Uterus (tissue), 4 donors: ENCODE measurements around the gene GAPVD1. TPM values are rescaled to one million over a fixed set of nuclear protein-coding genes. Genes with fewer than 3 reads are reported as not detected.

Source experiments
- DNase-seq, 2 donors: peaks; one replicate each; pipeline ENCODE4 v3.0.0-alpha.2; 2019 to 2020
- H3K27ac ChIP-seq, 2 donors: fragments of 200-600 bp; sonication (generic); 1 replicate in 1 of 2; 2 replicates in 1 of 2; pipeline ENCODE4 v1.5.1; 2016 to 2018
- H3K27me3 ChIP-seq, 2 donors: fragments of 200-600 bp; sonication (generic); one replicate each; pipeline ENCODE4 v1.5.1; 2018 to 2019; ENCODE audit warnings: control low read depth in 1 of 2
- H3K36me3 ChIP-seq, 2 donors: fragments of 200-600 bp; sonication (generic); one replicate each; pipeline ENCODE4 v1.5.1; 2019; ENCODE audit warnings: control low read depth in 1 of 2
- H3K4me1 ChIP-seq, 2 donors: fragments of 200-600 bp; sonication (generic); one replicate each; pipeline ENCODE4 v1.5.1; 2018 to 2019; ENCODE audit warnings: control low read depth in 1 of 2
- H3K4me3 ChIP-seq, 2 donors: fragments of 200-600 bp; sonication (generic); 1 replicate in 1 of 2; 2 replicates in 1 of 2; pipeline ENCODE4 v1.5.1; 2018 to 2019; ENCODE audit warnings: mild to moderate bottlenecking in 1 of 2
- H3K9me3 ChIP-seq, 2 donors: fragments of 200-600 bp; sonication (generic); one replicate each; pipeline ENCODE4 v1.5.1; 2019; ENCODE audit warnings: control low read depth in 1 of 2
- POLR2A ChIP-seq, 2 donors: fragments of 450-650 bp; IDR thresholded peaks; one replicate each; pipeline ENCODE4 v1.6.1; 2016; ENCODE audit warnings: antibody characterized with exemption in 2 of 2, mild to moderate bottlenecking in 1 of 2, moderate library complexity in 1 of 2
- intact Hi-C: fragments of 100-400 bp; cut with DNase I; formaldehyde crosslinking; loops from one replicate; pipeline ENCODE4 v1.15.1; 2023; ENCODE audit warnings: low total_unique reads
- total RNA-seq, 4 donors: library from RNA; depleted of rRNA in 3 of 4; stranded (reverse); fragments of >200 nt in 3 of 4; gene quantifications; one replicate each; pipeline versions ENCODE4 v1.1.0 to v1.2.4, GENCODE V29; 2014 to 2023
- TF ChIP-seq, protein P1 (sequence below), 4 experiments: fragments of 200-600 bp in 2 of 4; fragments of 450-650 bp in 2 of 4; sonication (generic) in 2 of 4; IDR thresholded peaks; one replicate each; pipeline ENCODE4 v1.5.1; 2016 to 2019; ENCODE audit warnings: antibody characterized with exemption in 4 of 4, mild to moderate bottlenecking in 2 of 4, moderate library complexity in 1 of 4
- donor health status: DM: yes; HTN: yes; CAD: no.

The GAPVD1 gene
- total RNA-seq, 4 donors from 2014 or later = 41.0 to 73.8 (median 64.0) TPM

DNA sequence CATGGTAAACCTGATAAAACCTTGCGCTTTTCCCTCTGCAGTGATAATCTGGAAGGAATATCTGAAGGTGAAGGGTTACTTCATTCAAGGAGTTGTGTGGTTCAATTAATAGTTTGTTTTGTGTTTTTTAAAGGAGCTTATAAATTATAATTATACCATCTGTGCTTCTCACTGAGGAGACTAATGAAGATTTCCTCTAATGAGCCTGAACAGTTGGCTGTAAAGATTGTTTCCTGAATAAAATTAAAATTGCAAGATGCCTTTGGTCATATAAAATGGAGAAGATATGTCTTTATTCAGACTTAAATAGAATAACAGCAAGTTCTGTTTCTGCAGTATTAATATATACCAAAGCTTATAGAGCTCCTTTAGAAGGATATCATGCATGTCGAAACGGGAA, 59.9 kb downstream of the GAPVD1 start:
- H3K4me1 ChIP-seq = no peaks in the 10 kb centered on the region
- DNase-seq = no peak
- H3K9me3 ChIP-seq = no peaks in the 10 kb centered on the region
- no peak overlapping the region for H3K4me3 ChIP-seq
- TF ChIP-seq, protein P1, sequence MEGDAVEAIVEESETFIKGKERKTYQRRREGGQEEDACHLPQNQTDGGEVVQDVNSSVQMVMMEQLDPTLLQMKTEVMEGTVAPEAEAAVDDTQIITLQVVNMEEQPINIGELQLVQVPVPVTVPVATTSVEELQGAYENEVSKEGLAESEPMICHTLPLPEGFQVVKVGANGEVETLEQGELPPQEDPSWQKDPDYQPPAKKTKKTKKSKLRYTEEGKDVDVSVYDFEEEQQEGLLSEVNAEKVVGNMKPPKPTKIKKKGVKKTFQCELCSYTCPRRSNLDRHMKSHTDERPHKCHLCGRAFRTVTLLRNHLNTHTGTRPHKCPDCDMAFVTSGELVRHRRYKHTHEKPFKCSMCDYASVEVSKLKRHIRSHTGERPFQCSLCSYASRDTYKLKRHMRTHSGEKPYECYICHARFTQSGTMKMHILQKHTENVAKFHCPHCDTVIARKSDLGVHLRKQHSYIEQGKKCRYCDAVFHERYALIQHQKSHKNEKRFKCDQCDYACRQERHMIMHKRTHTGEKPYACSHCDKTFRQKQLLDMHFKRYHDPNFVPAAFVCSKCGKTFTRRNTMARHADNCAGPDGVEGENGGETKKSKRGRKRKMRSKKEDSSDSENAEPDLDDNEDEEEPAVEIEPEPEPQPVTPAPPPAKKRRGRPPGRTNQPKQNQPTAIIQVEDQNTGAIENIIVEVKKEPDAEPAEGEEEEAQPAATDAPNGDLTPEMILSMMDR (IDR thresholded peaks at IDR 0.05) = no peak
- TF ChIP-seq POLR2A (IDR thresholded peaks at IDR 0.05) = no peak
- intact Hi-C loops = no loop called here
- H3K36me3 ChIP-seq = no peaks in the 10 kb centered on the region
- H3K27me3 ChIP-seq = no peaks in the 10 kb centered on the region
- H3K27ac ChIP-seq = no peak overlapping the region

DNA sequence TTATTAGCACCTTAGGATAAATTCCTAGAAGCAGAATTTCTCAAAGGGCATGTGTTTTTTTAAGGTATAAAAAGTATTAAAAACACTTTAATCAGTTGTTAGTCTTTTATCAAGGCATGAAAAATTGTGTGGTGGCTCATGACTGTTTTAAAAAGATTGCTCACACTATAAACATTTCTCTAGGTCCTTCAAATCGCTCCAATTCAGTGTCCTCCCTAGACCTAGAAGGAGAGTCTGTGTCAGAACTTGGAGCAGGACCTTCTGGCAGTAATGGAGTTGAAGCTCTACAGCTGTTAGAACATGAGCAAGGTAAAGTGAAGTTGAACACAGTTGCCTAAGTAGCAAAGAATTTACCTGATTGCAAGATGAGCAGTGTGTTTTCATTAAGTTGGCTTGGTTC, 62.0 kb downstream of the GAPVD1 start:
- intact Hi-C loops = no loop called here
- Histone ChIP-seq H3K4me3 (no peak overlapping the region), H3K9me3 (no peaks in the 10 kb centered on the region), H3K36me3 (no peaks in the 10 kb centered on the region), H3K4me1 (no peaks in the 10 kb centered on the region), H3K27ac (no peak overlapping the region), H3K27me3 (no peaks in the 10 kb centered on the region)
- TF ChIP-seq, protein P1 (IDR thresholded peaks at IDR 0.05) = no peak
- no peak for TF ChIP-seq POLR2A (IDR thresholded peaks at IDR 0.05)
- no peak for DNase-seq

DNA sequence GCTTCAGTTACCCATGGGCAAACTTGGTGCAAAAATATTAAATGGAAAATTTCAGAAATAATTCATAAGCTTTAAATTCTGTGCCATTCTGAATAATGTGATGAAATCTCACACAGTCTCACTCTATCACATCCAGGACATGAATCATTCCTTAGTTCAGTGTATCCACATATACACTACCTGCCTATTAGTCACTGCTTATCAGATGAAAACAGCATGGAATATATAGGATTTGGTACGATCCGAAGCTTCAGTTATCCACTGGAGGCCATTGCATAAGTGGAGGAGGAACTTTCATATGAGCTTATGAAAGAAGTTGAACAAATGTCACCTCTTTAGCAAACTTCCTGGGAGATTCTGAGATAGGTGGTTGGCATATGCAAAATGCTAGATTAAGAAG, 64.2 kb downstream of the GAPVD1 start:
- no peaks in the 10 kb centered on the region for H3K27me3 ChIP-seq
- TF ChIP-seq POLR2A (IDR thresholded peaks at IDR 0.05) = no peak
- TF ChIP-seq, protein P1 (IDR thresholded peaks at IDR 0.05) = no peak

DNA sequence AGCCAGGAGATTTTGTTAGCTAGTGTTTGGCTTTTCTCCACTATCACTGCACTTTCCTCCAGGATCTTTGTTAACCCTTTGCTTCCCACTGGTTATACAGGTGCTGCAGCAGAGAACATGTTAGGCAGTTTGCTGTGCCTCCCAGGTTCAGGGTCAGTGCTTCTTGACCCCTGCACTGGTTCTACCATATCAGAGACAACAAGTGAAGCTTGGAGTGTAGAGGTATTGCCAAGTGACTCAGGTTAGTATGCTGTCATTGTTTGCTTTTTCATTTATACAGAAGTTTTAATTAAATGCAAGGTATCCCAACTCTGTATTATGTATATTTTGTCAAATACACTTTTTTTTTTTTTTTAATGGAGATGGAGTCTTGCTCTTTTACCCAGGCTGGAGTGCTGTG, 68.4 kb downstream of the GAPVD1 start:
- DNase-seq = no peak
- intact Hi-C loops = no loop called here
- no peaks in the 10 kb centered on the region for H3K27me3 ChIP-seq
- H3K9me3 ChIP-seq = no peaks in the 10 kb centered on the region
- H3K4me3 ChIP-seq = no peak overlapping the region
- TF ChIP-seq, protein P1 (IDR thresholded peaks at IDR 0.05) = no peak
- TF ChIP-seq POLR2A (IDR thresholded peaks at IDR 0.05) = no peak
- H3K36me3 ChIP-seq = no peaks in the 10 kb centered on the region
- H3K27ac ChIP-seq = no peak overlapping the region
- H3K4me1 ChIP-seq = no peaks in the 10 kb centered on the region

More for the DNA sequence above, 64.2 kb downstream of the GAPVD1 start:
- Histone ChIP-seq H3K9me3 (no peaks in the 10 kb centered on the region), H3K4me3 (no peak overlapping the region), H3K4me1 (no peaks in the 10 kb centered on the region), H3K36me3 (no peaks in the 10 kb centered on the region), H3K27ac (no peak overlapping the region)
- intact Hi-C loops = no loop called here
- DNase-seq = no peak

DNA sequence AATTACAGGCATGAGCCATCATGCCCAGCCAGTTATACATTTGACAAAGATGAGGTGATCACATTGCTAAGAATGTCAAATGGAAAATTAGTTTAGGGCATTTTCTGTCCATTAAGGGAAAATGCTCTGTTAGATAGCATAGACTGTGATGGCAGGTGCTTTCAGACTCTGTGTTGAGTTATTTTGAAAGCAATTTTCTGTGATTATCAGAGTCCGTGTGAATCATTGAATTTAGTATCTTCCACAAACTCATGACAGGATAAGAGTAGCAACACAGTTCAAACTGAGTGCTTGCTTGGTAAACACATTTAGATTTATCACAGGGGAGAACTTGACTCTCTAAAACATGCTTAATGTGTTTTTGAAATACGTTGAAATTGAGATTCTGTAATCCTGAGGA, 69.0 kb downstream of the GAPVD1 start:
- no peaks in the 10 kb centered on the region for H3K36me3 ChIP-seq
- TF ChIP-seq, protein P1 (IDR thresholded peaks at IDR 0.05) = no peak
- no peak for TF ChIP-seq POLR2A (IDR thresholded peaks at IDR 0.05)

More for the DNA sequence above, 69.0 kb downstream of the GAPVD1 start:
- no peaks in the 10 kb centered on the region for H3K9me3 ChIP-seq
- no peak for DNase-seq
- no peaks in the 10 kb centered on the region for H3K27me3 ChIP-seq
- no peak overlapping the region for H3K27ac ChIP-seq
- no peaks in the 10 kb centered on the region for H3K4me1 ChIP-seq
- intact Hi-C loops = no loop called here
- H3K4me3 ChIP-seq = no peak overlapping the region
